ENCODE measurements around the gene TMEM235. TPM values are rescaled to one million over a fixed set of nuclear protein-coding genes. Genes with fewer than 3 reads are reported as not detected.

Gene TMEM235
- total RNA-seq, 1 donor from 2014 or later, result not detected

- Histone ChIP-seq H3K27me3 (ENCODE audit: control insufficient read depth, insufficient read depth, low read length) (no peaks in the 10 kb centered on the region), H3K36me3 (ENCODE audit: control insufficient read depth, insufficient read depth, low read length) (no peaks in the 10 kb centered on the region), H3K4me3 (ENCODE audit: low read depth, low read length) (no peak overlapping the region)
- TF ChIP-seq, protein P1, sequence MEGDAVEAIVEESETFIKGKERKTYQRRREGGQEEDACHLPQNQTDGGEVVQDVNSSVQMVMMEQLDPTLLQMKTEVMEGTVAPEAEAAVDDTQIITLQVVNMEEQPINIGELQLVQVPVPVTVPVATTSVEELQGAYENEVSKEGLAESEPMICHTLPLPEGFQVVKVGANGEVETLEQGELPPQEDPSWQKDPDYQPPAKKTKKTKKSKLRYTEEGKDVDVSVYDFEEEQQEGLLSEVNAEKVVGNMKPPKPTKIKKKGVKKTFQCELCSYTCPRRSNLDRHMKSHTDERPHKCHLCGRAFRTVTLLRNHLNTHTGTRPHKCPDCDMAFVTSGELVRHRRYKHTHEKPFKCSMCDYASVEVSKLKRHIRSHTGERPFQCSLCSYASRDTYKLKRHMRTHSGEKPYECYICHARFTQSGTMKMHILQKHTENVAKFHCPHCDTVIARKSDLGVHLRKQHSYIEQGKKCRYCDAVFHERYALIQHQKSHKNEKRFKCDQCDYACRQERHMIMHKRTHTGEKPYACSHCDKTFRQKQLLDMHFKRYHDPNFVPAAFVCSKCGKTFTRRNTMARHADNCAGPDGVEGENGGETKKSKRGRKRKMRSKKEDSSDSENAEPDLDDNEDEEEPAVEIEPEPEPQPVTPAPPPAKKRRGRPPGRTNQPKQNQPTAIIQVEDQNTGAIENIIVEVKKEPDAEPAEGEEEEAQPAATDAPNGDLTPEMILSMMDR (IDR thresholded peaks at IDR 0.05; ENCODE audit: insufficient read depth, low read length, poor library complexity, severe bottlenecking), result no peak
- no peak for DNase-seq (ENCODE audit: low read depth)
These were observed 27.1 kb downstream of the TMEM235 start for GRCh38 chr17:78258323-78259191.

- H3K36me3 ChIP-seq (ENCODE audit: control insufficient read depth, insufficient read depth, low read length), result no peaks in the 10 kb centered on the region
- TF ChIP-seq, protein P1 (IDR thresholded peaks at IDR 0.05; ENCODE audit: insufficient read depth, low read length, poor library complexity, severe bottlenecking), result no peak
- no peak for DNase-seq (ENCODE audit: low read depth)
- no peak overlapping the region for H3K4me3 ChIP-seq (ENCODE audit: low read depth, low read length)
- H3K27me3 ChIP-seq (ENCODE audit: control insufficient read depth, insufficient read depth, low read length), result no peaks in the 10 kb centered on the region
These were observed 27.7 kb downstream of the TMEM235 start for GRCh38 chr17:78259192-78259554.

- Histone ChIP-seq H3K27me3 (ENCODE audit: control insufficient read depth, insufficient read depth, low read length) (peaks cover 3% of the 10 kb centered on the region), H3K36me3 (ENCODE audit: control insufficient read depth, insufficient read depth, low read length) (no peaks in the 10 kb centered on the region), H3K4me3 (ENCODE audit: low read depth, low read length) (no peak overlapping the region)
- TF ChIP-seq, protein P1 (IDR thresholded peaks at IDR 0.05; ENCODE audit: insufficient read depth, low read length, poor library complexity, severe bottlenecking), result no peak
- no peak for DNase-seq (ENCODE audit: low read depth)
These were observed 31.8 kb downstream of the TMEM235 start for GRCh38 chr17:78263063-78263735.

- H3K27me3 ChIP-seq (ENCODE audit: control insufficient read depth, insufficient read depth, low read length), result peaks cover 7% of the 10 kb centered on the region
- H3K4me3 ChIP-seq (ENCODE audit: low read depth, low read length), result no peak overlapping the region
- TF ChIP-seq, protein P1 (IDR thresholded peaks at IDR 0.05; ENCODE audit: insufficient read depth, low read length, poor library complexity, severe bottlenecking), result no peak
- no peak for DNase-seq (ENCODE audit: low read depth)
- H3K36me3 ChIP-seq (ENCODE audit: control insufficient read depth, insufficient read depth, low read length), result no peaks in the 10 kb centered on the region
These were observed 32.4 kb downstream of the TMEM235 start for GRCh38 chr17:78263736-78264340.

DNA sequence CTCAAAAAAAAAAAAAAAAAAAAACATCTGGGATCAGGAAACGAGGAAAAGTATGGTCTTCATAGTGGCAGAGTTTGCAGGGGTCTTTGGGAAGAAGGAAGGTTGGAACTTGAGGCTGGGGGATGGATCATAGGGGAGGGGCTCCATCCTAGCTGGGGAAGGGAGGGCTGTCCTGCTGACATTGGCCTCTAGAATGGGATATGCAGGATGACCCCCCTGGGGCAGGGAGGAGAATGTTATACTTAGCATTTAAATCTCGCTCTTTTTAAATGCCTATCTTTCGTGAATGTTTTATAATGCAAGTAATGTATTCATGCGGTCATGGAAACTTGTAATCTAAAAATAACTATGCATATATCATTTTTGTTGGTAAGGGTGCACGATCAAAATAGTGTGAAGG, 33.2 kb downstream of the TMEM235 start:
- DNase-seq (ENCODE audit: low read depth), result no peak
- no peak overlapping the region for H3K4me3 ChIP-seq (ENCODE audit: low read depth, low read length)
- TF ChIP-seq, protein P1 (IDR thresholded peaks at IDR 0.05; ENCODE audit: insufficient read depth, low read length, poor library complexity, severe bottlenecking), result no peak
- no peaks in the 10 kb centered on the region for H3K36me3 ChIP-seq (ENCODE audit: control insufficient read depth, insufficient read depth, low read length)
- H3K27me3 ChIP-seq (ENCODE audit: control insufficient read depth, insufficient read depth, low read length), result peaks cover 10% of the 10 kb centered on the region

Data from kidney epithelial cell (primary cell).